NCI-H82 (cell line): ENCODE data around the gene NT5C1B.

Experiments
- DNase-seq: peaks from one replicate; lab custom pipeline; 2025; lab: John Stamatoyannopoulos, UW

NT5C1B gene

GRCh38 chr2:18514526-18515461 lies 74.6 kb downstream of the NT5C1B start:
- no peak for DNase-seq
